ENCODE measurements around the gene COA7.

COA7 gene

DNA sequence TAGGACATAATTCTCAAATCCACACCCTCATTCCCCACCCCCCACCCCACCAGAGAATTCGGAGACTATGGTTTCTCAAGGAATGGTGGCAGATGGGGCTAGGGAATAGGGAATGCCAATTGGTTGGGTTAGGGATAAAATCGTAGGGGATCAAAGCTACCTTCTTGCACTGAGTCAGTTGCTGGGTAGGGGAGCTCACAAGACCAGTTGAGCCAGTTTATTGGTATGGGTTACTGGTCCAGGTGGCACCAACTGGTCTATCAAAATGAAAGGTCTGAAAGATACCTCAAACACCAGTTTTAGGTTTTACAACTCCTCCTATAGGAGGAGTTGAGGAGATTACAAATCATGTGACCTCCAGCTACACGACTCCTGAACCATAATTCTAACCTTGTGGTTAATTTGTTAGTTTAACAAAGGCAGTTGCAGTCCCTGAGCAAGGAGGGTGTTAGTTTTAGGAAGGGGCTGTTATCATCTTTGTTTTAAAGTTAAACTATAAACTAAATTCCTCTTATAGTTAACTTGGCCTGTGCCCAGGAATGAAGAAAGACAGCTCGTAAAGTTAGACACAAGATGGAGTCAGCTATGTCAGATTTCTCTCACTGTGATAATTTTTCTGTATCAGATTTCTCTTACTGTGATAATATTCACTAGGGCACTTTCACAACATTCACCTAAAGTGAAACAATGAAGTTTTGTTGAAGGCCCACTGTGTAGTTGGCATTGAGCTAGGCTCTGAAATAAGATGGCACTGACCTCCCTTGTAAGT, 62.6 kb downstream of the COA7 start:
- DNase-seq (ENCODE audit: low spot score): no peak

Small RNA genes lying within 50 kb of the gene (small RNA-seq; reads per million reads assigned to genes)
- gene RN7SL62P: 0 to 0.09 reads per million in 2 experiments

All from SK-N-DZ (cell line).